Spinal cord (tissue), 10 donors: ENCODE data around the gene AGT. TPM values are rescaled to one million over a fixed set of nuclear protein-coding genes. Genes with fewer than 3 reads are reported as not detected.

ENCODE experiments used
- DNase-seq, 6 donors: peaks; one replicate each; pipeline versions ENCODE4 v3.0.0 to v3.0.0-alpha.2; 2013 to 2015; ENCODE audit warnings: low spot score in 6 of 6, low read depth in 4 of 6
- H3K27ac ChIP-seq: one replicate; pipeline ENCODE4 v1.5.1; 2013; ENCODE audit warnings: low read depth, low read length, control low read depth
- H3K27me3 ChIP-seq: one replicate; pipeline ENCODE4 v1.6.1; 2013; ENCODE audit warnings: low read length; ENCODE audit not compliant: control insufficient read depth, insufficient read depth
- H3K36me3 ChIP-seq: one replicate; pipeline ENCODE4 v1.6.1; 2013; ENCODE audit warnings: low read length; ENCODE audit not compliant: control insufficient read depth, insufficient read depth
- H3K4me1 ChIP-seq: one replicate; pipeline ENCODE4 v1.6.1; 2013; ENCODE audit warnings: low read length; ENCODE audit not compliant: control insufficient read depth, insufficient read depth
- H3K4me3 ChIP-seq: one replicate; pipeline ENCODE4 v1.5.1; 2013; ENCODE audit warnings: low read depth, low read length, control low read depth
- H3K9me3 ChIP-seq: one replicate; pipeline ENCODE4 v1.6.1; 2013; ENCODE audit warnings: low read length; ENCODE audit not compliant: control insufficient read depth, insufficient read depth
- WGBS: methylation state at CpG from one replicate; pipeline ENCODE4 v1.1.5; 2013; ENCODE audit warnings: missing lambda C conversion rate; ENCODE audit not compliant: insufficient coverage; 5-methylcytosine and 5-hydroxymethylcytosine counted together
- polyA plus RNA-seq, 2 donors: library from polyadenylated mRNA; unstranded; fragments of 120-200 nt; gene quantifications; one replicate each; pipeline ENCODE4 v1.2.1, GENCODE V29; 2013; ENCODE audit not compliant: insufficient read length in 2 of 2
- total RNA-seq, 2 donors: library from RNA; depleted of rRNA in 1 of 2; stranded (reverse); fragments of 120-200 nt in 1 of 2; fragments of >200 nt in 1 of 2; gene quantifications; one replicate each; pipeline versions ENCODE4 v1.2.3 to v1.2.4, GENCODE V29; 2013 to 2014
- donor health status: healthy.

AGT gene
- total and polyA plus RNA-seq, 4 donors: 155 to 452 (median 249) TPM

GRCh38 chr1:230753586-230754251 is 39.8 kb upstream of the AGT start:
- Histone ChIP-seq H3K27me3 (no peaks in the 10 kb centered on the region), H3K36me3 (no peaks in the 10 kb centered on the region), H3K27ac (peak overlapping the region; percentile 33), H3K9me3 (no peaks in the 10 kb centered on the region), H3K4me3 (no peak overlapping the region), H3K4me1 (peaks cover 34% of the 10 kb centered on the region)
- WGBS: 19% methylated on average over 8 of the region's 24 CpGs
- peak in 3 of 6 donors; percentile 28 to 64 (median 62) for DNase-seq

DNA sequence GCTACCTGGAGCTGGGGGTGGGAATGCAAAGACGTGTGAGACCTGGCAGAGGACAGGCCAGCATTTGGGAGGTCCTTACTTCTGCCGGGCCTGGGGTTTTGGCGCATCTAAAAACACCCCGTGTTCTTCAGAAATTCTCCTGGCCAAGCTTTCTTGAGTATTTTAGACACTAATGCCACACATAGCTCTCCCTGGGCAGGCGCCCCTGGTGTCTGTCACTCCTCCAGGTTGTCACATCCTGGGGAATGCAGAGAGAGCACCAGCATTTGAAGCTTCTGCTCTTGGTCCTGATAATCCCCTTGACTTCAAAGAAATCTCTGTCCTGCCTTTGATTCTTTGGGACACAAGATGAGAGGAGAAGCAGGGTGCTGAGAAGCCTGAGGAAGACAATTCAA is 39.3 kb upstream of the AGT start:
- H3K27me3 ChIP-seq: no peaks in the 10 kb centered on the region
- peak overlapping the region; percentile 75 for H3K27ac ChIP-seq
- H3K4me3 ChIP-seq: no peak overlapping the region
- H3K36me3 ChIP-seq: no peaks in the 10 kb centered on the region
- no peaks in the 10 kb centered on the region for H3K9me3 ChIP-seq
- DNase-seq: no peak
- peaks cover 34% of the 10 kb centered on the region for H3K4me1 ChIP-seq
- WGBS: 70% methylated on average over 4 of the region's 5 CpGs

DNA sequence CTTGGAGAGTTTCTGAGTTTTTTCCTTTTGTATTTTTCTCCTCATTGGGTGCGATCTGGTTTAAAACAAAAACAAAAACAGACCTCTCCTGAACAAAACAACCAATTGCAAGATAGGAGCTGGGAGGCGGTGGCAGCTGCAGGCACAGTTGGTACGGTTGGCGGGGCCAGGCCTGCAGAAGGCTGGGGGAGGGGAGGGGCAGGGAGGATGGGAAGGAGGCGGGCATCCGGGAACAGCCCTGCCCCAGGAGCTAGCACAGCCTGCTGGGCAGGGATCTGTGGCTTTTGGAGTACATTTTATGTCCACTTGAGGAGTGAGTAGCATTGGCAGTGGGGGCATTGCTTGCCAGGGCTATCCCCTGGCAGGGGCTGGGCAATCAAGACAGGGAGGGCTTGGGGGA is 38.5 kb upstream of the AGT start:
- Histone ChIP-seq H3K9me3 (no peaks in the 10 kb centered on the region), H3K4me1 (peaks cover 37% of the 10 kb centered on the region), H3K4me3 (no peak overlapping the region), H3K27me3 (no peaks in the 10 kb centered on the region), H3K36me3 (no peaks in the 10 kb centered on the region), H3K27ac (peak overlapping the region; percentile 75)
- DNase-seq: peak in 3 of 6 donors; percentile 55 to 93 (median 80)
- 28% methylated on average over 4 of the region's 6 CpGs for WGBS

DNA sequence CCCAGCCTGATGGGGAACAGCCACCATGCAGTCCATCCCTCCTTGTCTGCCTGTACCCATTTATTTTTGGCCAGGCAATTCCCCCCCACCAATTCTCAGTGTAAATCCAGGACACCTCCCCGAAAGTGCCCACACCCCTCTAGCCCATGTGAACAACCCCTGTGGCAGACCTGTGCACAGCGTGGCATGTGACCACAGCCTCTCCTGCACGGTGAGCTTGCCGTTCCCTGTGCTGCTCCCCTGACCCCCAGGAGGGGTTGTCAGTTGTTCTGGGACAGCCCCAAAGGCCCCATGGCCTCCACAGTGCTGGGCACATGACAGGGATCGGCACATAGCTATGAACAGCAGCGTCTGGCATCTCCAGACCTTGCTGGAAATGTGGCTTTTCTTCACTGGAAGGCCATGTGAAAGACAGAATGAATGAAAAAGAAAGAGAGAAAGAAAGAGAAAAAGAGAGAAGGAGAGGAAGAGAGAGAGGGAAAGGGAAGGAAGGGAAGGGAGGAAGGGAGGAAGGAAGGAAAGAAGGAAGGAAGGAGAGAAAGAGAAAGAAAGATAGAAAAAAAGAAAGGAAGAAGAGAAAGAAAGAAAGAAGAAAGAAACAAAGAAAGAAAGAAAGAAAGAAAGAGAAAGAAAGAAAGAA is 37.2 kb upstream of the AGT start:
- H3K4me3 ChIP-seq: no peak overlapping the region
- WGBS: 70% methylated on average over 6 of the region's 6 CpGs
- peaks cover 43% of the 10 kb centered on the region for H3K4me1 ChIP-seq
- no peaks in the 10 kb centered on the region for H3K36me3 ChIP-seq
- DNase-seq: no peak
- H3K27ac ChIP-seq: no peak overlapping the region
- H3K9me3 ChIP-seq: no peaks in the 10 kb centered on the region
- no peaks in the 10 kb centered on the region for H3K27me3 ChIP-seq

DNA sequence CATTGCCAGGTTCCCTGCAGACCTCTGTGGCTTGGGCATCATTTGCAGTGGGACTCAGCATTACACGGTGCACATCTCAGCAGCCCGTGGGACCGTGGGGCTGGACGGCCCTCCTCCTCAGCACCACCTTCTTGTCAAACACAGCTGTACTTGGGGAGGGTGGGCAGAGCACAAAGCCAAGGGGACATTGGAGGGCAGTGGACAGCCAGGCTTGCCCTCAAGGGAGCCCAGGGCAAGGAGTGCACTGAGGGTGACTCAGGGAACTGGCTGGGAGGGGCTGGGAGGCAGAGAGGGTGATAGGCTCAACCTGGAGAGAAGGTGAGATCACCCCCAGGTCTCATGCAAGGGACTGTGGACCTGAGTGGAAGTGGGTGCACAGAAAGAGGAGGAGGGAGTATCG is 36.7 kb upstream of the AGT start:
- Histone ChIP-seq H3K27me3 (no peaks in the 10 kb centered on the region), H3K36me3 (no peaks in the 10 kb centered on the region), H3K4me3 (no peak overlapping the region), H3K9me3 (no peaks in the 10 kb centered on the region), H3K4me1 (peaks cover 43% of the 10 kb centered on the region), H3K27ac (no peak overlapping the region)
- WGBS: 72% methylated on average over 4 of the region's 5 CpGs
- no peak for DNase-seq

- no peak overlapping the region for H3K27ac ChIP-seq
- DNase-seq: no peak
- H3K4me3 ChIP-seq: no peak overlapping the region
- no peaks in the 10 kb centered on the region for H3K36me3 ChIP-seq
- H3K9me3 ChIP-seq: no peaks in the 10 kb centered on the region
- WGBS: 100% methylated on average over 1 of the region's 3 CpGs
- H3K4me1 ChIP-seq: peaks cover 43% of the 10 kb centered on the region
- H3K27me3 ChIP-seq: no peaks in the 10 kb centered on the region
These were observed 35.7 kb upstream of the AGT start for GRCh38 chr1:230749635-230750034.

DNA sequence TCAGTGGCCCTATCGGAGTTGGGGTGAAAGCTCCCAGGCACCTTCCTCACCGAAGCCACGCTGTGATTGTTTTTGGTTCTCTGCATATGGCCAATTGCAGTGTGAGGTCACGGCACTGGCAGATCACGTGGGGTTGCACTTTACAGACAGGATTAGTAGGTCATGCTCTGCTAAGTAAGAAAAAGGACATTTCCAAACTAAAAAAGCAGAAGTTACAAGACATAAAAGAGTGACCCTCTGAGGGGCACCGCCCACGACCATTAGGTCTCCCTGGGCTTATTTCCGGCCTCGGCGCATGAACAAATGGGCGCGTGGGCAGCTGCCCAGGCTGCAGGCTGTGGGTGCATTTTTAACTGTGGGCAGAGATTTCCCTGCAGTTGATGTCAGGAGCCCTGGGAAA is 35.2 kb upstream of the AGT start:
- no peak overlapping the region for H3K27ac ChIP-seq
- no peaks in the 10 kb centered on the region for H3K27me3 ChIP-seq
- no peaks in the 10 kb centered on the region for H3K36me3 ChIP-seq
- no peak overlapping the region for H3K4me3 ChIP-seq
- no peak for DNase-seq
- H3K4me1 ChIP-seq: peaks cover 46% of the 10 kb centered on the region
- H3K9me3 ChIP-seq: no peaks in the 10 kb centered on the region
- WGBS: 71% methylated on average over 12 of the region's 12 CpGs

DNA sequence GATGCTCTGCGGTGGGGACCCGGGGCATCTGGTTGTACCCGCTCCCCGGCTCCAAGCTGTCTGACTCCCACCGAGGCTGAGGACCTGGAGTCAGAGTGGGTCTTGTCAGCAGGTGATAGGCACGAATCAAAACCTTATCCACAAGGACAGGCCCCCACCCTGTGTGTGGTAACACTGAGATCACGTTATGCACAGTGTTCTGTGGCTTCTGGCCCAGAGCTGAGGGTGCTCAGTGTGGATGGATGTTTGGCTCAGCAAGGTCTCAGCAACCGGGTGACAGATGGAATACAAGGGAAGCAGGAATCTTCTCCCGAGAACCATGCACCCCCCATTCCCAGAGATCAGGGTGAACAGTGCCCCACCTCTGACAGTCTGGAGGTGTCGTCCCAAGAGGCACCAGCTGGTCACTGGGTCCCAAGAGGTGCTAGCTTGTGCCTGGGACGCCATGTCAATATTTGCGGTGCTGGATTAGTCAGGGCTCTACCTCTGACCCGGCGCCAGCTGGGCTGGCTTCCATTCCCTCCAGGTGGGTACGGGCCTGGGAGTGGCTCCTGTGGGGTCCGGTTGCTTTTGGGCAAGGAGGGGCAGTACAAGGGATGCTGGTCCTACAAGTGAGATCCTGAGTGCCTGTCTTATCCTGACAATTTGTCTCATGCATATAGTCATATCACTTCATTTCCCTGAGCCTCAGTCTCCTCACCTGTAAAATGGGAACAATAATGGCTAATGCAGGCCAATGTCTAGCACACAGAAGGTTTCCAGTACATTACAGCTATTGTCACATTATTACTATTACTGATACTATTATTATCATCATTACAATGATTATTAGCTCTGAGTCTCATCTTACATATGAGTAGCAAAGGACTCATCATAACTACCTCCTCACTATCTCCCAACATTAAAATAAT is 34.2 kb upstream of the AGT start:
- WGBS: 87% methylated on average over 11 of the region's 16 CpGs
- no peaks in the 10 kb centered on the region for H3K27me3 ChIP-seq
- H3K9me3 ChIP-seq: no peaks in the 10 kb centered on the region
- no peak overlapping the region for H3K4me3 ChIP-seq
- H3K36me3 ChIP-seq: no peaks in the 10 kb centered on the region
- H3K4me1 ChIP-seq: peaks cover 46% of the 10 kb centered on the region
- peak in 1 of 6 donors; percentile 58 for DNase-seq
- no peak overlapping the region for H3K27ac ChIP-seq

DNA sequence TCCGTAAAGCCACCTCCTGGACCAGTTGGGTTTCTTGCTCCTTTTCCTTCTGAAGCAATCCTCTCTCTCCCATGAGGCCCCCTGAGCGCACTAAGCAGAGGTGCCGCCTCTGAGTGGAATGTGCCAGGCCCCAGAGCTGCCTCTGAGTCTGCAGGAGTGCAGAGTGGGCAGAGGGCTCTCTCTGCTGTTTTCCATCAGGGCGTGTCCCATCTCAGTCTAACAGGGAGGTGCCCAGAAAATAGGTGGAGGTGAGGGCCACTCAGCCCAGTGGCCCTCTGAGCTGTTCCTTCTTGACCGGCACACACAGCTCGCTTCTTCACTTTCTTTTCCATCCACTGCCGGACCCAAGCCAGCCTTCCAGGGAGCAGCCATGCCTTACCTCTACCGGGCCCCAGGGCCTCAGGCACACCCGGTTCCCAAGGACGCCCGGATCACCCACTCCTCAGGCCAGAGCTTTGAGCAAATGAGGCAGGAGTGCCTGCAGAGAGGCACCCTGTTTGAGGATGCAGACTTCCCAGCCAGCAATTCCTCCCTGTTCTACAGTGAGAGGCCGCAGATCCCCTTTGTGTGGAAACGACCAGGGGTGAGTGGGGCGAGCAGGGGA is 33.3 kb upstream of the AGT start, which contains the start of gene CAPN9:
CAPN9 (plus strand) TSS at position 262 of the 604 bp plus-strand sequence; CDS start at position 371, 109 bp downstream.
- no peak within 1 kb of the TSS for H3K4me3 ChIP-seq
- no peaks in the 10 kb centered on the region for H3K36me3 ChIP-seq
- WGBS: 63% methylated on average over 12 of the region's 14 CpGs
- H3K4me1 ChIP-seq: peaks cover 37% of the 10 kb centered on the region
- DNase-seq: no peak
- H3K9me3 ChIP-seq: no peaks in the 10 kb centered on the region
- no peaks in the 10 kb centered on the region for H3K27me3 ChIP-seq
- no peak within 1 kb of the TSS for H3K27ac ChIP-seq
